DND-41 (cell line): ENCODE data around the gene IDH3B.

Experiments
- EZH2 ChIP-seq: IDR thresholded peaks from 3 replicates; pipeline ENCODE4 v1.6.1; 2012; ENCODE audit warnings: borderline replicate concordance, low read depth, mild to moderate bottlenecking, moderate library complexity, low read length, inconsistent platforms; ENCODE audit not compliant: severe bottlenecking
- TF ChIP-seq, protein P1 (sequence below): IDR thresholded peaks from 2 replicates; pipeline ENCODE4 v1.5.1; 2012; ENCODE audit warnings: borderline replicate concordance, low read length, moderate library complexity, mild to moderate bottlenecking; ENCODE audit not compliant: poor library complexity, severe bottlenecking; ENCODE audit errors: extremely low read depth

DNA sequence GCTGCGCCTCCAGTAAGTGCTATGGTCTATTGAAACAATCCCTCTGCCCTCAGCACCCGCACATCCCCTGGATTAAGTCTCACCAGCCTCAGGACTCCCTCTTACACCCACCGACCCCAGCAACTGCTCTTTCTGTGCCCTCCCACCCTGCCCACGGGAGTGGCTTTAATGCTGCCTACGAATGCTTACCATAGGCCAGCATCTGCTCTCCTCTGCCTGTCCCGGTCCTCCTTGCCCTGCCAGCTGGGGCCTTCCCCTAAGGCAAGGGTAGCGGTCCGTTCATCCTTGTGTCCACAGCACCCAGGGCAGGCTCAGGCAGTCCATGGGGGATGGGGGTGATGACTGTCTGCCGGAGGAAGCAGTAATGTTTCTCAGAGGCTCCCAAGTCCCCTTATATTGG lies 32.6 kb upstream of the IDH3B start:
- no peak for TF ChIP-seq EZH2
- TF ChIP-seq, protein P1, sequence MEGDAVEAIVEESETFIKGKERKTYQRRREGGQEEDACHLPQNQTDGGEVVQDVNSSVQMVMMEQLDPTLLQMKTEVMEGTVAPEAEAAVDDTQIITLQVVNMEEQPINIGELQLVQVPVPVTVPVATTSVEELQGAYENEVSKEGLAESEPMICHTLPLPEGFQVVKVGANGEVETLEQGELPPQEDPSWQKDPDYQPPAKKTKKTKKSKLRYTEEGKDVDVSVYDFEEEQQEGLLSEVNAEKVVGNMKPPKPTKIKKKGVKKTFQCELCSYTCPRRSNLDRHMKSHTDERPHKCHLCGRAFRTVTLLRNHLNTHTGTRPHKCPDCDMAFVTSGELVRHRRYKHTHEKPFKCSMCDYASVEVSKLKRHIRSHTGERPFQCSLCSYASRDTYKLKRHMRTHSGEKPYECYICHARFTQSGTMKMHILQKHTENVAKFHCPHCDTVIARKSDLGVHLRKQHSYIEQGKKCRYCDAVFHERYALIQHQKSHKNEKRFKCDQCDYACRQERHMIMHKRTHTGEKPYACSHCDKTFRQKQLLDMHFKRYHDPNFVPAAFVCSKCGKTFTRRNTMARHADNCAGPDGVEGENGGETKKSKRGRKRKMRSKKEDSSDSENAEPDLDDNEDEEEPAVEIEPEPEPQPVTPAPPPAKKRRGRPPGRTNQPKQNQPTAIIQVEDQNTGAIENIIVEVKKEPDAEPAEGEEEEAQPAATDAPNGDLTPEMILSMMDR = no peak
